NB4 (cell line): ENCODE measurements around the gene ANKRD26.

Experiments used
- CTCF ChIP-seq: IDR thresholded peaks from one replicate; pipeline ENCODE4 v1.5.1; 2012; ENCODE audit warnings: low read depth, low read length
- POLR2A ChIP-seq: IDR thresholded peaks from 2 replicates; pipeline ENCODE4 v1.6.1; 2011; ENCODE audit warnings: mild to moderate bottlenecking; ENCODE audit not compliant: insufficient read length; ENCODE audit errors: extremely low read depth

GRCh38 chr10:26959841-26960240, 140.5 kb downstream of the ANKRD26 start:
- TF ChIP-seq POLR2A: no peak
- TF ChIP-seq CTCF: no peak
